ENCODE data around the gene ERVFRD-1.
A peak's percentile ranks its signal among the peaks of the same experiment; 100 is the strongest.

The ERVFRD-1 gene

DNA sequence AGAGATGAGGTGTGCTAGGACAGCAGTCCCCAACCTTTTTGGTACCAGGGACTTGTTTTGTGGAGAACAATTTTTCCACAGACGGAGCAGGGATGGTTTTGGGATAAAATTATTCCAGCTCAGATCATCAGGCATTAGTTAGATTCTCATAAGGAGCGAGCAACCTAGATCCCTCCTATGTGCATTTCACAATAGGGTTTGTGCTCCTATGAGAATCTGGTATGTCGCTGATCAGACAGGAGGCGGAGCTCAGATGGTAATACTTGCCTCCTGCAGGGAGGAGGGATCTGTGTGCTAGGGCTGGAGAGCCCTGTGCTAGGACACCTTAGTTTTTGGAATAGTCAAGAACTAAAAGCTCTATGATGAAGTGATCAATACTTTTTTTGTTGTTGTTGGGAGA, 15.4 kb downstream of the ERVFRD-1 start:
- H3K9me3 ChIP-seq (ENCODE audit: low read length): no peaks in the 10 kb centered on the region; the same call in 1 of the 2 replicates
- no peaks in the 10 kb centered on the region for H4K20me1 ChIP-seq (ENCODE audit: insufficient read depth, low read length)
- no peaks in the 10 kb centered on the region for H3K27me3 ChIP-seq (ENCODE audit: insufficient read depth, low read length)
- no peaks in the 10 kb centered on the region for H3K9me2 ChIP-seq (ENCODE audit: low read depth, low read length)
- H3K27ac ChIP-seq (ENCODE audit: low read depth, low read length, poor library complexity, severe bottlenecking): no peak overlapping the region
- H3K4me3 ChIP-seq (ENCODE audit: low read depth, low read length, poor library complexity, severe bottlenecking): peak overlapping the region; percentile 85
- H3K9ac ChIP-seq (ENCODE audit: low read length): peak overlapping the region; percentile 84; the same call in 1 of the 2 replicates
- TF ChIP-seq, protein P1, sequence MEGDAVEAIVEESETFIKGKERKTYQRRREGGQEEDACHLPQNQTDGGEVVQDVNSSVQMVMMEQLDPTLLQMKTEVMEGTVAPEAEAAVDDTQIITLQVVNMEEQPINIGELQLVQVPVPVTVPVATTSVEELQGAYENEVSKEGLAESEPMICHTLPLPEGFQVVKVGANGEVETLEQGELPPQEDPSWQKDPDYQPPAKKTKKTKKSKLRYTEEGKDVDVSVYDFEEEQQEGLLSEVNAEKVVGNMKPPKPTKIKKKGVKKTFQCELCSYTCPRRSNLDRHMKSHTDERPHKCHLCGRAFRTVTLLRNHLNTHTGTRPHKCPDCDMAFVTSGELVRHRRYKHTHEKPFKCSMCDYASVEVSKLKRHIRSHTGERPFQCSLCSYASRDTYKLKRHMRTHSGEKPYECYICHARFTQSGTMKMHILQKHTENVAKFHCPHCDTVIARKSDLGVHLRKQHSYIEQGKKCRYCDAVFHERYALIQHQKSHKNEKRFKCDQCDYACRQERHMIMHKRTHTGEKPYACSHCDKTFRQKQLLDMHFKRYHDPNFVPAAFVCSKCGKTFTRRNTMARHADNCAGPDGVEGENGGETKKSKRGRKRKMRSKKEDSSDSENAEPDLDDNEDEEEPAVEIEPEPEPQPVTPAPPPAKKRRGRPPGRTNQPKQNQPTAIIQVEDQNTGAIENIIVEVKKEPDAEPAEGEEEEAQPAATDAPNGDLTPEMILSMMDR (IDR thresholded peaks at IDR 0.05; ENCODE audit: low read length): no peak
- no peak for TF ChIP-seq EZH2 (IDR thresholded peaks at IDR 0.05; ENCODE audit: borderline replicate concordance, low read length)
- peaks cover 24% of the 10 kb centered on the region for H3K4me1 ChIP-seq (ENCODE audit: insufficient read depth, low read length, severe bottlenecking)
- H3K36me3 ChIP-seq (ENCODE audit: insufficient read depth, low read length): peaks cover 7% of the 10 kb centered on the region; the same call in 1 of the 2 replicates
- H3K79me2 ChIP-seq (ENCODE audit: insufficient read depth, low read length): peaks cover 30% of the 10 kb centered on the region
- H2AFZ ChIP-seq (ENCODE audit: low read length): no peak overlapping the region
- peak overlapping the region; percentile 94 for H3K4me2 ChIP-seq (ENCODE audit: low read length)
- no peaks in the 10 kb centered on the region for H3F3A ChIP-seq (ENCODE audit: insufficient read depth, low read length)

DNA sequence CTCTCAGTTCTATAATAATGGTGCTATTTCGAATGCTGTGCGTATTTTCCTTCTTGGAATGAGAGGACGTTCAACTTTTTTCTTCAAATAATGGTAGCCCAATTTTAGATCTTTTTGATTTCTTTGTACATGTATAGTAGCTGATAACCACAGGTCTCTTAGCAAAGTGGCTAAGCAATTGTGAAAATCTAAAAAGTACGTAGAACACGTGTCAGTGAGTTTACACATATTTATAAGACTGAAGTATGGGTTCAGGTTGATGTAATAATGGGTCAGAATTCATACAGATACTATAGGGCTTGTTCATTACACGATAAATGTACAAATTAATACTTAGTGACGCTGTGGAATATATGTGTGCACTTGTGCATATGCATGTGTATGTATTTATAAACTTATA, 16.6 kb downstream of the ERVFRD-1 start:
- Histone ChIP-seq H3K4me2 (ENCODE audit: low read length) (peak overlapping the region; percentile 94), H3K4me3 (ENCODE audit: low read depth, low read length, poor library complexity, severe bottlenecking) (peak overlapping the region; percentile 85), H3F3A (ENCODE audit: insufficient read depth, low read length) (no peaks in the 10 kb centered on the region), H3K36me3 (ENCODE audit: insufficient read depth, low read length) (peaks cover 3% of the 10 kb centered on the region; the same call in 1 of the 2 replicates), H3K9me3 (ENCODE audit: low read length) (no peaks in the 10 kb centered on the region), H3K27me3 (ENCODE audit: insufficient read depth, low read length) (no peaks in the 10 kb centered on the region), H3K9me2 (ENCODE audit: low read depth, low read length) (no peaks in the 10 kb centered on the region), H3K79me2 (ENCODE audit: insufficient read depth, low read length) (peaks cover 21% of the 10 kb centered on the region), H4K20me1 (ENCODE audit: insufficient read depth, low read length) (no peaks in the 10 kb centered on the region), H2AFZ (ENCODE audit: low read length) (no peak overlapping the region), H3K4me1 (ENCODE audit: insufficient read depth, low read length, severe bottlenecking) (peaks cover 24% of the 10 kb centered on the region), H3K9ac (ENCODE audit: low read length) (peak overlapping the region; percentile 84), H3K27ac (ENCODE audit: low read depth, low read length, poor library complexity, severe bottlenecking) (peak overlapping the region; percentile 55)
- TF ChIP-seq EZH2 (IDR thresholded peaks at IDR 0.05; ENCODE audit: borderline replicate concordance, low read length): no peak
- TF ChIP-seq, protein P1 (IDR thresholded peaks at IDR 0.05; ENCODE audit: low read length): no peak

DNA sequence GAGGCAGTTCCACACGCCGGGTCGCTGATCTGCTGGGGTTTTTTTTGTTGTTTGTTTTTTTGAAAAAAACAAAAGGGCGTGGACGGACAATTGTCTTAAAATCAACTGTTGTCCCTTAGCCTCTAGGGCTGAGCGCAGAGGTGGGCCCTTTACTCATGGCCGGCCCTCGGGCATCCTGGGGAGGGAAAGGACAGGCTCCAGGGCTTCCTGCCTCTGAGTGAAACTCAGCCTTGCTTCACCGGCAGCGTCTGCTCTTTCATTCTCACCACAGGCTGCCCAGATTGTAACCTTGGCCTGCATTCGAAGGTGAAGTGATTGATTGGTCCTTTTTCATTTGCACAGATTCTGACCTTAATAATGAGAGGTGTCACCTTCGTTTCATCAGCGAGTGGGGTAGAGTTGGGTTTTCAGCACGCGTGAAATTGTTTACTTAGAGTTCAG, 17.1 kb downstream of the ERVFRD-1 start:
- no peaks in the 10 kb centered on the region for H4K20me1 ChIP-seq (ENCODE audit: insufficient read depth, low read length)
- peak overlapping the region; percentile 84 for H3K9ac ChIP-seq (ENCODE audit: low read length)
- H3K9me2 ChIP-seq (ENCODE audit: low read depth, low read length): no peaks in the 10 kb centered on the region
- H3K27me3 ChIP-seq (ENCODE audit: insufficient read depth, low read length): no peaks in the 10 kb centered on the region
- peaks cover 1% of the 10 kb centered on the region; the same call in 1 of the 2 replicates for H3K36me3 ChIP-seq (ENCODE audit: insufficient read depth, low read length)
- no peak overlapping the region for H2AFZ ChIP-seq (ENCODE audit: low read length)
- H3K79me2 ChIP-seq (ENCODE audit: insufficient read depth, low read length): peaks cover 21% of the 10 kb centered on the region
- H3K9me3 ChIP-seq (ENCODE audit: low read length): no peaks in the 10 kb centered on the region
- peak overlapping the region; percentile 94 for H3K4me2 ChIP-seq (ENCODE audit: low read length)
- H3K4me3 ChIP-seq (ENCODE audit: low read depth, low read length, poor library complexity, severe bottlenecking): peak overlapping the region; percentile 85
- H3K4me1 ChIP-seq (ENCODE audit: insufficient read depth, low read length, severe bottlenecking): peaks cover 24% of the 10 kb centered on the region
- peak overlapping the region; percentile 55 for H3K27ac ChIP-seq (ENCODE audit: low read depth, low read length, poor library complexity, severe bottlenecking)
- no peak for TF ChIP-seq EZH2 (IDR thresholded peaks at IDR 0.05; ENCODE audit: borderline replicate concordance, low read length)
- TF ChIP-seq, protein P1 (IDR thresholded peaks at IDR 0.05; ENCODE audit: low read length): no peak
- H3F3A ChIP-seq (ENCODE audit: insufficient read depth, low read length): no peaks in the 10 kb centered on the region

Measured in OCI-LY1 (cell line).